ENCODE data around the gene KLRG1. TPM values are rescaled to one million over a fixed set of nuclear protein-coding genes. Genes with fewer than 3 reads are reported as not detected.

KLRG1 gene
- total RNA-seq (2022; extraction: Qiagen RNA extraction; ENCODE audit: low read depth) = 1.2 to 1.7 TPM (median 1.6 TPM) in 5 replicates

GRCh38 chr12:8989413-8989812, at the start of gene KLRG1:
TSS of gene KLRG1 (plus strand) at chr12:8989546. CDS start at chr12:8989636, 90 bp downstream.

GRCh38 chr12:8949342-8950220, 39.8 kb upstream of the KLRG1 start, which contains the start of gene M6PR:
TSS of gene M6PR (minus strand) at chr12:8949645. CDS start at chr12:8946404, 3,241 bp downstream.

Other genes starting within 250 kb of the KLRG1 start
- gene A2ML1, start 166.9 kb upstream of the KLRG1 start, total RNA-seq (2022; extraction: Qiagen RNA extraction; ENCODE audit: low read depth) = not detected in 5 replicates
- 8.0 to 12.4 TPM (median 11.7 TPM) in 5 replicates for gene PHC1, start 75.0 kb upstream of the KLRG1 start, total RNA-seq (2022; extraction: Qiagen RNA extraction; ENCODE audit: low read depth)
- gene M6PR, start 39.9 kb upstream of the KLRG1 start, total RNA-seq (2022; extraction: Qiagen RNA extraction; ENCODE audit: low read depth) = 143 to 199 TPM (median 162 TPM) in 5 replicates
- gene A2M, start 126.4 kb downstream of the KLRG1 start, total RNA-seq (2022; extraction: Qiagen RNA extraction; ENCODE audit: low read depth) = 0.47 TPM in 1 of 5 replicates, not detected in the others
- not detected in 5 replicates for gene PZP, start 218.8 kb downstream of the KLRG1 start, total RNA-seq (2022; extraction: Qiagen RNA extraction; ENCODE audit: low read depth)